ENCODE measurements around the gene CYTH4.

DNA sequence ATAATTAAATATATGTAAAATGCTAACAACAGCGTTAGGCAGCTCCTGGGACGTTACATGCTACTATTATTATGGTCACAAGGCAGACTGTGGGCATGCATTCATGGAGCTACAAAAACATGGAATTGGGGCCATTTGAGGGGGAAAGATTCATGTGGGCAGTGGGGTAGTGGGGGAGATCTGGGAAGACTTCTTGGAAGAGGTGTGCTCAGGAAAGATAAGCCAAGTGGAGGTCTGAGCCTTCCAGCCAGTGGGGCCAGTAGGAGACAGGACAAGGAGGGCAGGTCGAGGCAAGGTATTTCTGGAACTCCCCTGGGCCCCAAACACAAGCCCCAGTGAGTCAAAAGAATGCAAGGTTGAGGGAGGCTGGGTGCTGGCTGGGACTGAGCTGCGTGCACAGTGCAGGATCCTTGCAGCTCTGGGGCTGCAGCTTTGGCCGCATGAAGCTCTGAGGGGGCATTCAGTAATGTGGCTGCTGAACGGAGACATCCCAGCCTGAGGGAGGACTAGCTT lies 35.4 kb downstream of the CYTH4 start:
- TF ChIP-seq EZH2 (IDR thresholded peaks at IDR 0.05) (no peak), POLR2AphosphoS5 (IDR thresholded peaks at IDR 0.05; ENCODE audit: borderline replicate concordance, low read depth, low read length) (no peak)
